Measurements from ENCODE around the gene KIAA0930. TPM values are rescaled to one million over a fixed set of nuclear protein-coding genes. Genes with fewer than 3 reads are reported as not detected.
A peak's percentile ranks its signal among the peaks of the same experiment; 100 is the strongest.

The KIAA0930 gene
- total RNA-seq, 1 donor from 2014 or later = 60.2 TPM

- H3K4me1 Mint-ChIP-seq = peaks cover 49% of the 10 kb centered on the region
These were observed 76.2 kb downstream of the KIAA0930 start for GRCh38 chr22:45164270-45165088.

GRCh38 chr22:45163451-45164269 is 77.0 kb downstream of the KIAA0930 start, which contains the start of gene NUP50:
TSS of gene NUP50 (plus strand) at chr22:45163925. CDS start at chr22:45168178, 4,253 bp downstream.
- no peaks in the 10 kb centered on the region for H3K27me3 Mint-ChIP-seq (ENCODE audit: low read depth)
- peaks cover 2% of the 10 kb centered on the region for H3K36me3 Mint-ChIP-seq (ENCODE audit: low read depth)
- H3K4me3 Mint-ChIP-seq = peak within 1 kb of the TSS; percentile 98
- H3K9me3 Mint-ChIP-seq = no peaks in the 10 kb centered on the region
- TF ChIP-seq, protein P1, sequence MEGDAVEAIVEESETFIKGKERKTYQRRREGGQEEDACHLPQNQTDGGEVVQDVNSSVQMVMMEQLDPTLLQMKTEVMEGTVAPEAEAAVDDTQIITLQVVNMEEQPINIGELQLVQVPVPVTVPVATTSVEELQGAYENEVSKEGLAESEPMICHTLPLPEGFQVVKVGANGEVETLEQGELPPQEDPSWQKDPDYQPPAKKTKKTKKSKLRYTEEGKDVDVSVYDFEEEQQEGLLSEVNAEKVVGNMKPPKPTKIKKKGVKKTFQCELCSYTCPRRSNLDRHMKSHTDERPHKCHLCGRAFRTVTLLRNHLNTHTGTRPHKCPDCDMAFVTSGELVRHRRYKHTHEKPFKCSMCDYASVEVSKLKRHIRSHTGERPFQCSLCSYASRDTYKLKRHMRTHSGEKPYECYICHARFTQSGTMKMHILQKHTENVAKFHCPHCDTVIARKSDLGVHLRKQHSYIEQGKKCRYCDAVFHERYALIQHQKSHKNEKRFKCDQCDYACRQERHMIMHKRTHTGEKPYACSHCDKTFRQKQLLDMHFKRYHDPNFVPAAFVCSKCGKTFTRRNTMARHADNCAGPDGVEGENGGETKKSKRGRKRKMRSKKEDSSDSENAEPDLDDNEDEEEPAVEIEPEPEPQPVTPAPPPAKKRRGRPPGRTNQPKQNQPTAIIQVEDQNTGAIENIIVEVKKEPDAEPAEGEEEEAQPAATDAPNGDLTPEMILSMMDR (conservative IDR thresholded peaks at IDR 0.05) = peak; percentile 16
- peak; percentile 90 for DNase-seq (ENCODE audit: low read depth, low spot score)
- peaks cover 50% of the 10 kb centered on the region for H3K4me1 Mint-ChIP-seq
- H3K27ac Mint-ChIP-seq (ENCODE audit: unreplicated experiment) = peak within 1 kb of the TSS; percentile 98

More at GRCh38 chr22:45164270-45165088, 76.2 kb downstream of the KIAA0930 start:
- peak; percentile 3 for DNase-seq (ENCODE audit: low read depth, low spot score)
- Mint-ChIP-seq H3K27ac (ENCODE audit: unreplicated experiment) (peak overlapping the region; percentile 94), H3K9me3 (no peaks in the 10 kb centered on the region), H3K4me3 (peak overlapping the region; percentile 98), H3K27me3 (ENCODE audit: low read depth) (no peaks in the 10 kb centered on the region), H3K36me3 (ENCODE audit: low read depth) (peaks cover 2% of the 10 kb centered on the region)
- TF ChIP-seq, protein P1 (conservative IDR thresholded peaks at IDR 0.05) = no peak

DNA sequence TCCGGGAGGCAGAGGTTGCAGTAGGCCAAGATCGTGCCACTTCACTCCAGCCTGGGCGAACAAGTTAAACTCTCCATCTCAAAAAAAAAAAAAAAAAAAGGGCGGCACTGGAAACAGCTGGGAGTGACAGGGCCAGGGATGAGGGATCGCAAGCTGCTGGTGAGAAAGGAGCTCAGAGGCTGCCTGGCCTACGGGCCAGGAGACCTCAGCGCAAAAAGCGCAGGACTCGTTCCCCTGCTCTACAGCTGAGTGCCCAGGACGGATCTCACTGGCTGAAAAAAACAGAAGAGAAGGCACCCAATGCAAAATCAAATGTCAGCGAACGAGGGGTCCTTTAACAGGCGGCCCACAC is 77.6 kb downstream of the KIAA0930 start:
- no peak for DNase-seq (ENCODE audit: low read depth, low spot score)
- Mint-ChIP-seq H3K27ac (ENCODE audit: unreplicated experiment) (no peak overlapping the region), H3K4me1 (peaks cover 50% of the 10 kb centered on the region), H3K36me3 (ENCODE audit: low read depth) (peaks cover 2% of the 10 kb centered on the region), H3K4me3 (peak overlapping the region; percentile 98), H3K27me3 (ENCODE audit: low read depth) (no peaks in the 10 kb centered on the region), H3K9me3 (no peaks in the 10 kb centered on the region)
- TF ChIP-seq, protein P1 (conservative IDR thresholded peaks at IDR 0.05) = peak; percentile 17

DNA sequence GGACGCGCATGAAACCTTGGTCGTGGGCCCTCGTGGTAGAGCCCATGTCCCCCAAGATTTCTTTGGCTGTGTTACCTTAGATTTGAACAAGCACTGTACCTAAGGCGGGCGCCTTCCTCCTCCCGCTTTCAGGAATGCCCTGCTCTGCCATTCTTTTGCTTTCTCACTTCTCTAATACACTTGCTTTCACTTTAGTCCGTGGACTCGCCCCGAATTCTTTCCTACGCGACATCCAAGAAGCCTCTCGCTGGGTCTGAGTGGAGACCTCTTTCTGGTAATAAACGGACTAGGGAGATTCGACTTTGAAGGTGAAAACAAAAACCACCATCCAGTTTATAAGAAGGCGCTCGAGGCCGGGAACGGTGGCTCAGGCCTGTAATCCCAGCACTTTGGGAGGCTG is 78.2 kb downstream of the KIAA0930 start:
- peaks cover 50% of the 10 kb centered on the region for H3K4me1 Mint-ChIP-seq
- H3K36me3 Mint-ChIP-seq (ENCODE audit: low read depth) = peaks cover 2% of the 10 kb centered on the region
- no peak overlapping the region for H3K27ac Mint-ChIP-seq (ENCODE audit: unreplicated experiment)
- H3K4me3 Mint-ChIP-seq = peak overlapping the region; percentile 98
- H3K27me3 Mint-ChIP-seq (ENCODE audit: low read depth) = no peaks in the 10 kb centered on the region
- H3K9me3 Mint-ChIP-seq = no peaks in the 10 kb centered on the region
- TF ChIP-seq, protein P1 (conservative IDR thresholded peaks at IDR 0.05) = no peak
- no peak for DNase-seq (ENCODE audit: low read depth, low spot score)

GRCh38 chr22:45159652-45160462 is 80.8 kb downstream of the KIAA0930 start:
- H3K27me3 Mint-ChIP-seq (ENCODE audit: low read depth) = no peaks in the 10 kb centered on the region
- H3K4me1 Mint-ChIP-seq = peaks cover 32% of the 10 kb centered on the region
- DNase-seq (ENCODE audit: low read depth, low spot score) = no peak
- no peak overlapping the region for H3K27ac Mint-ChIP-seq (ENCODE audit: unreplicated experiment)
- H3K9me3 Mint-ChIP-seq = no peaks in the 10 kb centered on the region
- H3K36me3 Mint-ChIP-seq (ENCODE audit: low read depth) = peaks cover 2% of the 10 kb centered on the region
- TF ChIP-seq, protein P1 (conservative IDR thresholded peaks at IDR 0.05) = peak; percentile 24
- H3K4me3 Mint-ChIP-seq = peak overlapping the region; percentile 28

Data from neural crest cell (in vitro differentiated cells).